Neural progenitor cell (in vitro differentiated cells): ENCODE results near the gene DHRS3.

Experiments
- CTCF ChIP-seq: fragments of 200-600 bp; sonication (generic); IDR thresholded peaks from 2 replicates; pipeline ENCODE4 v1.5.1; 2017; ENCODE audit warnings: antibody characterized with exemption, mild to moderate bottlenecking
- EZH2 ChIP-seq: fragments of 200-600 bp; sonication (generic); IDR thresholded peaks from 2 replicates; pipeline ENCODE4 v1.6.1; 2017; ENCODE audit warnings: antibody characterized with exemption, mild to moderate bottlenecking, moderate library complexity

GRCh38 chr1:12661606-12662219, 43.7 kb upstream of the DHRS3 start:
- no peak for TF ChIP-seq CTCF
- TF ChIP-seq EZH2, result no peak
